Stimulated activated CD4-positive, alpha-beta T cell treated with anti-CD3 and anti-CD28 coated beads, Interleukin-4, amount 100 ng/mL, for 1 hour (primary cell): ENCODE data around the gene MXD3.

Experiments
- DNase-seq: peaks from one replicate; pipeline ENCODE4 v3.0.0-alpha.2; 2020

MXD3 gene

DNA sequence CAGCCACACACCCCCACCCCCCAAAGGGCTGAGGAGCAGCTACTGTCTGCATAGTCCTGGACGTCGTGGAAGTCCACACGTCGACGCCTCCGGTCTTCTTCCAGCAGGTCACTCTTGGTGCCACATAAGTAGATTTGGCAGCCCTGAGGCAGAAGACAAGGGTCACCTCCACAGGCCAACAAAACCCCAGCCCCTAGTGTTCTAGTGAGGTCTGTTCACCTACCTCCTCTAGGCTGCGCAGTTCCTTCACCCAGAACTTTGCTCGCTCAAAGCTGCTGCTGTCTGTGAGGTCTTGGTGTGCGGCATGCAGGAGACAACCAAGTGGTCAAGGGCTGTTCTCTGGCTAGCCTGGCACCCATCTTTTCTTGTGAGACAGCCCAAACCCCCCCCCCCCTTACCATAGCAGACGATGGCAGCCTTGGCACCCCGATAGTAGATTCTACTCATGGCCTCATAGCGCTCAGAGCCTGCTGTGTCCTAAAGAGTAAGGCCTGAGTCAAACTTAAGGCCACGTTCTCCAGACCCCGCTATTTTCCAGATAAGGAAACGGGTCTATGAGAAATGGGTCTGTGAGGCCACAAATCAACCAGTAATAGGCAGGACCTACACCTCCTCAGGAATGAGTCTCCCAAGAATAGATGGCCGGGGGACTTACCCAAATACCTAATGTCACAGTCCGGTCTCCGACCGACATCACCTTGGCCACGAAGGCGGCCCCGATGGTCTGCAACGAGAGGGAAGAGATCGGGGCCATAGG, 9.2 kb downstream of the MXD3 start:
- DNase-seq: no peak

DNA sequence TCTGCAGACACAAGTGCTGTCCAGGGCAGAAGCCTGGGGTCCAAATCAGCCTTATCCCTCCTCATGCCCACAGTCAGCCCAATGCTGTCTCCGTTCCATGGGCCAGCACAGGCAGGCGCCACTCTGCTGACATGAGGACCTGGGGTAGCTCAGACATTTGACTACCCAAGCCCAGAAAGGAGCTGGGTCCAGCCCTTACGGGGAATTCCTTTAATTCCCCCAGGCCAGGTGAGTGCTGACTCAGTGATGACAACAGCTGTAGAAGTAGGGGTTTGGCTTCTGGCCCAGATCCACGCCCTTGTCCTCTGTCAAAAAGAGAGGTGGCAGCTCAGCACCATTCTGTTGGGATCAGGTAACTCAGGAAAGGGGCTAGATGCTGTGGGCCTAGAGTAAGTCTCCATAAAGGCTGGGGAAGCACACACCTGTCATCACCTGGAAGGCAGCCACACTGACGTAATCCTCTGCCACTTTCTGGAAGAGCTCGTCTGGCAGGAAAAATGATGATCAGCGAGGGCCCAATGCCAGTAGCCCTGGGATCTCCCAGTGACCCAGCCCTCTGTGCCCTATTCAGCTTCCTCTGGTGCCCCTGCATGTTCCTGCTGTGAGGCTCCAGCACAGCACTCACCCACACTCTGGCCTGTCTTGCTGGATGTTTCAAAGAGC, 10.1 kb downstream of the MXD3 start:
- no peak for DNase-seq

DNA sequence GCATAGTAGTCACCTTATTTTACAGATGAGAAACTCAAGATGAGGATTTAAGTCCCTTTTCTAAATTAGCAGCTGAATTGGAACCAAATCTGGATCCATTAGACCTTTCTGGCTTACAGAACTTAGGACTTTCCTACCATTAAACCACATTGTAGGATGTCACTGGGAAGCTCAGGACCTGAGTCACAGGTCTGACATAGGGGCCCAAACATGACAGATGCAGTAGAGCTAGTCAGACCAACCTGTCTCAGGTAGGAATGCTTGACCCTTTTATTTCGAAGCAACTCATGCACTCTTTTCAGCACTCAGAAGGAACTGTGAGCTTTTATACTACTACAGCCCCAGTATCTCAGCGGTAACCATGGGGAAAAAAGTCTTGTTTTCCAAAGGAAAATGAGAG, 10.7 kb downstream of the MXD3 start:
- DNase-seq: no peak

DNA sequence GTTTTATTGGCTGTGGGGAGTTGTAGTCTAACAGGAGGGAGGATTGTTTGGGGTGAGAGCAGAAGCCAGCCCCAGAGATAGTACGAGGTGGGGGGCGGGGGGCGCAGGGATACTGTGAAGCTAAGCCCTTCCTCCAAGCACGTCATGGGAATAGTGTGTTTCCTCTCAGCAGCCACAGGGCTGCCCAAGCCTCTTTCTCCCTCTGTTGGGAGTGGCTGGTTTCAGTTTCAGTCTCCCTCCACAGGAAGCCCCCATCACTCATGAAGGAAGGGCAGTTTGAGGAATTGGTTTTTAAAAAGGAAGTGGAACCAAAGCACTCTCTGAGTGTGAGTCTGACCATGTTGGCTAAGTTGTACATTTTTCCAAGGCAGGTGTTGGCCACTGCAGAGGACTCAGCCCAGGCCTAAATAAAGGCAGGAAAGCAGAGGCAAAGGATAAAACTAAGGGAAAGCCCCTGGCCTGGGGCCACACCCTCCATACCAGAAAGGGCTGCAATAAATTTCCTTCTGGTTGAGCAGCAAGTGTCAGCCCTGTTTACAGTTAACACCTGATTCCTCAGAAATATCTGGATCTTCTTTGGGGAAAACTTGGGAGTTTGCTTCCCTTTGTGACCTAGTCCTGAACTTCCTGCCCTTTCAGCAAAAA, 11.3 kb downstream of the MXD3 start:
- no peak for DNase-seq

DNA sequence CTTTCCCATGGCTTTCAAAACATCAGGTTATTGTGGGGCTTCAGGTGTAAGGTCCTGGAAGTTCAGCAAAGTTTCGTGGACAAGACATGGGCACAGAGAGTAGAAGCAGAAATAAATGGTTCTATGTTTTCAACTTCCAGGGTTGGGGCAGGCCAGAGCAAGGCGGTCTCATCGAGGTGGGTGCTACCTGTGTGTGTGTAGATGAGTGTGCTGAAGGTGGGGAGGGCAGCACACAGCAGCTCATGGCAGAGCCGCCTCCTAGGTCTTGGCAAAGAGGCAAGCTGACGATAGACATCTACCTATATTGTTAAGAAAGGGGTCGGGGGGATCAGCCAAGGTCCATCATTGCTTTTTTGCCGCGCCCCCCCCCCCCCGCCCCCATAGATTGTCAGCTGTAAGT, 12.0 kb downstream of the MXD3 start:
- no peak for DNase-seq

DNA sequence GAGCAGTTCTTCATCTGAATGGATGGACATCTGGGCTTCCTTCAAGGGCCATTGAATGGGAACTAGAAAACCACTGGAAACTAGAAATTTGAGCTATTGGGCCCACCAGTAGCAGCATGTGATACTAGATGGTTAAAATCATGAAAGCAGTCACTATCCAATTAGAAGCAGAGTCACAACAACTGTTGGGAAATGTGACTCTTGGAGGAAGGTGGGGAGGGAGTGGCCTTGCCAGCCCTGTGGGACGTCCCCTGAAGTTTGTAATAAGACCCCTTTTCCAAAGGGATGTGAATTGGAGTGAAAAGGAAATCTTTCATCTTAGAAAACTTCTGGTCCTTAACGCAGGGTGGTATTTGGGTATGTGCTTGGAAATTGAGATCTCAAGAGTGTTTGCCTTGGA, 13.8 kb downstream of the MXD3 start:
- no peak for DNase-seq

DNA sequence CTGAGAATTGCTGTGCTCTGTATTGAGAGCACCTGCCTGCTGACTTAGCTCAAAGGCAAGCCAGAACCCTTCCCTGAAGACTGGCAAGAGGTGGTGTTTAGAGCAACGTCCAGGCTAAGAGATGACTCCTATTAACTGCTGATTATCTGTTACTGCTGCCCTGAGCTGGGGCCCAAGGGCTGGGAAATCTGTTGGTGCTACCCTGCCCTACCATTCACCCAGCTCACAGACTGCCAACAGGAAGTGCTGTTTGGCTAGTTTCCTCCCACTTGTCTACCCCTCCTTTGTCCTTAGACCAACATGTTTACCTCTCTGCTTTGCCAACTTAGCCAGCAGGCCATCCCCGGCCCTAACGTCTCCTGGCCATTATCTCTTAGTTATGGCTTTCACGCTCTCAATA, 15.1 kb downstream of the MXD3 start:
- no peak for DNase-seq

DNA sequence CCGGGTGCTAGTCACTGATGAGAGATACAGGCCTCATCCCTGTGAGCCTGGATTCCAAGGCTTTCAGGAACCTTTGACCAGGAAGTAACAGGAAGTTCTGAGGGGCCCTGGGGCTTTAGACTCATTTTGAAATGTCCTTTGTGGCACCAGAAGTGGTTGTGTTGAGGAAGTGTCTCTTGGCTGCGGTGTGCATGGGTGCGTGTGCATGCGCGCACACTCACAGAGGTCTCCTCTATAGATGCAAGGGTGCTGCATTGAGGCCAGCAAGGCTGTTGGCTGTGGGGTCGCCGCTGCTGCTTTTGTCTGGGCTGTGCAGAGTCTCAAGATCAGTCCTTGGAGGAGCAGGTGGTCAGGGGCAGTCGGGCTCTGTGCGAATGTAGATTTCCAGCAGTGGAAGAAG, 15.8 kb downstream of the MXD3 start:
- DNase-seq: no peak

DNA sequence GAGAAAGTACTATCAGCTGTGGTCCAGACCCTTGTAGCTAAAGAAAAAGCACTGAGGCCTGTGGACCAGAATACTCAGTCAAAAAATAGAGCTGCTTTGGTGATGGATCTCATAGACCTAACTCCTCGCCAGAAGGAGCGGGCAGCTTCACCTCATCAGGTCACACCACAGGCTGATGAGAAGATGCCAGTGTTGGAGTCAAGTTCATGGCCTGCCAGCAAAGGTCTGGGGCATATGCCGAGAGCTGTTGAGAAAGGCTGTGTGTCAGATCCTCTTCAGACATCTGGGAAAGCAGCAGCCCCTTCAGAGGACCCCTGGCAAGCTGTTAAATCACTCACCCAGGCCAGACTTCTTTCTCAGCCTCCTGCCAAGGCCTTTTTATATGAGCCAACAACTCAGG, 17.1 kb downstream of the MXD3 start:
- DNase-seq: no peak

DNA sequence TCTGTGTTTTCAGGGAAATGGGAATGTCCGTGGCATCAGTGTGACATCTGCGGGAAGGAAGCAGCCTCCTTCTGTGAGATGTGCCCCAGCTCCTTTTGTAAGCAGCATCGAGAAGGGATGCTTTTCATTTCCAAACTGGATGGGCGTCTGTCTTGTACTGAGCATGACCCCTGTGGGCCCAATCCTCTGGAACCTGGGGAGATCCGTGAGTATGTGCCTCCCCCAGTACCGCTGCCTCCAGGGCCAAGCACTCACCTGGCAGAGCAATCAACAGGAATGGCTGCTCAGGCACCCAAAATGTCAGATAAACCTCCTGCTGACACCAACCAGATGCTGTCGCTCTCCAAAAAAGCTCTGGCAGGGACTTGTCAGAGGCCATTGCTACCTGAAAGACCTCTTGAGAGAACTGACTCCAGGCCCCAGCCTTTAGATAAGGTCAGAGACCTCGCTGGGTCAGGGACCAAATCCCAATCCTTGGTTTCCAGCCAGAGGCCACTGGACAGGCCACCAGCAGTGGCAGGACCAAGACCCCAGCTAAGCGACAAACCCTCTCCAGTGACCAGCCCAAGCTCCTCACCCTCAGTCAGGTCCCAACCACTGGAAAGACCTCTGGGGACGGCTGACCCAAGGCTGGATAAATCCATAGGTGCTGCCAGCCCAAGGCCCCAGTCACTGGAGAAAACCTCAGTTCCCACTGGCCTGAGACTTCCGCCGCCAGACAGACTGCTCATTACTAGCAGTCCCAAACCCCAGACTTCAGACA, 17.7 kb downstream of the MXD3 start:
- DNase-seq: no peak

DNA sequence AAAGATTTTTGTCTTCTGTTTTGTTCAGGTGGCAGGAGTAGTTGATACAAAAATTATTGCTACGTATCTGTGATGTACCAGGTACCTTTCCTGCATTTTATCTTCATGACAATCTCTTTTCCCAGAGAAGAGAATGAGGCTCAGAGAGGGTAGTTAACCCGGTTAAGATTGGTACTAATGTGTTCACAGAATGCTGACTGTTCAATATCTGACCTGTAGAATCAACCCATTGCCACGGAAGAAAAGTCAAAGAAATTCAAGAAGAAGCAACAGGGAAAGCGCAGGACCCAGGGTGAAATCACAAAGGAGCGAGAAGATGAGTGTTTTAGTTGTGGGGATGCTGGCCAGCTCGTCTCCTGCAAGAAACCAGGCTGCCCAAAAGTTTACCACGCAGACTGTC, 20.0 kb downstream of the MXD3 start:
- DNase-seq: no peak

DNA sequence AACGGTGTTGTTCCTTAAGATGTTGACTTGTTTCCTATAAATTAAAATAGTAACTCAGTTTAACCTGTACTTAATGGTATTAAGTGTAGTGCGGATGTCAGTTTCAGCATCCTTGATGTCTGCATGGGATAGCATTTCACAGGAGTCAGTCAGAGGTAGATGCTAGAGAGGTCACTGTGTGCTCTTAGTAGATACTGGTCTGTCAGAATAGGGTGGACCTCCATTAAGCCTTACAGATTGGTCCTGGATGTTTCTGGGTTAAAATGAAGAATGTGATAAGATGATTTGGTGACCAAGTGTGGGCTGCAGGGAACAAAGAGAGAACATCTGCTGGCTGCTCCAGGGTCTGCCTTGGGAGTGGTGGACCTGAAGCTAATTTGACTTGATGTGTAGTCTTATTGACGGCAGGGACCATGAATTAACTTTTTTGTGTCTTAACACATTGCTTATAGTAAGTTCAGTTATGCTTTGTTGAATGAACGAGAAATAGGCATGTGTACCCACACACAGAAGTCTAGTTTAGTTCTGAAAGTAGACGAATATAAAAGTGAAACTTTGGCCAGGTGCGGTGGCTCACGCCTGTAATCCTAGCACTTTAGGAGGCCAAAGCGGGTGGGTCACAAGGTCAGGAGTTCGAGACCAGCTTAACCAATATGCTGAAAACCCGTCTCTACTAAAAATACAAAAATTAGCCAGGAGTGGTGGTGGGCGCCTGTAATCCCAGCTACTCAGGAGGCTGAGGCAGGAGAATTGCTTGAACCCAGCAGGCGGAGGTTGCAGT, 20.7 kb downstream of the MXD3 start:
- DNase-seq: no peak

DNA sequence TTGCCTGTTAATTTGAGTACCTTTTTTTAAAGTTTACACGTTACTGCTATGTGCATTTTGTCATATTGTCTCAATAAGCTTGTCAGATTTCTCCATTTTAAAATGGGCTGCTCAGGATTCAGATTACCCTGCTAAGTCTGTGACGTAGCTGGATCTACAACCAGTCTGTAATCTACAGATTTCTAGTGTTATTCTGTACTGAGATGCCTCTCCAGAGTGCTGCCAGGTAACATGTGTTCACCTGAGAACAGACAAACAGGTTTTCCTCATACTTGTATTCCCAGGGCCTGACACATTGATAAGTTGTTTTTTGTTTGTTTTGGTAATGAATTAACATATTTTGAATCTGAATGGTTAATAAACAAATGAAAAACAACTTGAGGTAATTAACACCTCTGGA, 23.5 kb downstream of the MXD3 start:
- no peak for DNase-seq

DNA sequence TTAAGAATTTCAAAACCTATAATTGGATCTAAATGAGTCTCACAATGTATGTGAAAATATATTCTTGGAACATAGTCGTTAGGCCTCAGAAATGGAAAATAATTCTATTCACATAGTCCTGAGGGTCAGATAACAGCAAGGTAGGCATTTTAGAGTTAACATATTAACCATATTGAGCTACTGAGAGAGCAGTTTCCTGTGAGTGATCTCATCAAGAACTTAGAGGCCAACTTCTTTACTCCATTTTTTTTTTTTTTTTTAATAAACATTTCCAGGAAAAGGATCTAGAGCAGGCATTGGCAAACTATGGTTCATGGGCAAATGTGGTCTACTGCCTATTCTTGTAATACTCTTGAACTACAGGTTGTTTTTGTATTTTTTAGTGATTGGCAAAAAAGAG, 34.8 kb downstream of the MXD3 start:
- DNase-seq: no peak

DNA sequence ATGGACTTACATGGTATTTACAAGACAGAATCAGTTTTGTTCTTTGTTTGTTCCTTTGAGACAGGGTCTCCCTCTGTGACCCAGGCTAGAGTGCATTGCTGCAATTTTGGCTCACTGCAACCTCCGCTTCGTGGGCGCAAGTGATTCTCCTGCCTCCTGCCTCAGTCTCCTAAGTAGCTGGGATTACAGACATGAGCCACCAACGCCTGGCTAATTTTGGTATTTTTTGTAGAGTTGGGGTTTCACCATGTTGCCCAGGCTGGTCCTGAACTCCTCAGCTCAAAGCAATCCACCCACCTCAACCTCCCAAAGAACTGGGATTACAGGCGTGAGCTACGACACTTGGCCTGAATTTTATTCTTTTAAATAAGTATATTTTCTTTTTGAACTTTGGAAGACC, 35.8 kb downstream of the MXD3 start:
- no peak for DNase-seq

DNA sequence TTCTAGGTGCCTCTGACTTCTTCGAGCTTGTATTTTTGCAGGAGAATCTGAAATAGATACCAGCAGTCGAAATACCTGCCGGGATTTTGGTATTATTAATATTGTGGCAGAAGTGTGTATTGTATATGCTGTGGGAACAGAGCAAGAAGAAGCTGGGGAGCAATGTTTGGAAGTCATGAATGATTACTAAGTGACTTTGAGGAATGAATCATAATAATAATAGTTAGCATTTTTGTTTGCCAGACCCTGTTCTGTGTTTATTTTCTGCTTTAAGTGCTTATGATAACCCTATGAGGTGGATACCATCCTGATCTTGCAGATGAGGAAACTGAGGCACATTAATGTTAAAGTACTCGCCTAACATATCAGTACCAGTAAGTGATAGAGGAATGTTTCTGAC, 40.6 kb downstream of the MXD3 start:
- no peak for DNase-seq

DNA sequence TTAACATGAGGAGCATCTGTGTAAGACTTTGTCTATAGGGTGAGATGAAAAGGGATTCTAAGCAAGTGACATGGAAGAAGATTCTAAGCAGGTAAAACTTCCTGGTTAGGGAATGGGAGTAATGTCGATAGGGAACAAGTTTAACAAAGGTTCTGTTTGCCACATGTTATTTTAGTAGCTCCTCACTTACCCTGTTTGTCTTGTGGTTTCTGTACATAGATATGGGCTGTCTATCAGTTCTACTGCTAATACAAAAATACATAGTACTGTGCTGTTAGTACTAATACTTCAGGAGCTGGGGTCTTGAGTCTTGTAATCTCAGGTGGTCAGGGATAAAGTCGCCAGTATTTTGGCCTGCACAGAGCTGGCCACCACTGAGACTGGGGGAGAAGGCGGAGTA, 41.0 kb downstream of the MXD3 start:
- DNase-seq: no peak

DNA sequence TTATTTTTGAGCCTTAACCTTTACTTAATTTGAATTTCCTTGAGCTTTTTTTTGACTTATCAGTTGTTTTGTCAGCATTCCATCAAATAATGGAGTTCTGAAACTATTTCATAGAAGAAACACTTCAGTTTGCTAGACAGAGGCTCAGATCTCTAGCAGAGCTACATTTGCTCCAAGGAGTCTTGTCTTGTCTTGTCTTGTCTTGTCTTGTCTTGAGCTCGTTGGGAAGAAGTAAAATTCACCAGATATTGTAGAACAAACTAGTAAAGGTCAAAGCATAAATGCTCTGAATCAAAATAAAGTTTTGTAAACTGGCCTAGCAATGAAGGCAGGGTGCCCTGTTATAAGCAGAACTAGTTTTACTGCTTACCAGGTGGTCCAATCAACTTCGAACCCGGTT, 41.7 kb downstream of the MXD3 start:
- DNase-seq: no peak

DNA sequence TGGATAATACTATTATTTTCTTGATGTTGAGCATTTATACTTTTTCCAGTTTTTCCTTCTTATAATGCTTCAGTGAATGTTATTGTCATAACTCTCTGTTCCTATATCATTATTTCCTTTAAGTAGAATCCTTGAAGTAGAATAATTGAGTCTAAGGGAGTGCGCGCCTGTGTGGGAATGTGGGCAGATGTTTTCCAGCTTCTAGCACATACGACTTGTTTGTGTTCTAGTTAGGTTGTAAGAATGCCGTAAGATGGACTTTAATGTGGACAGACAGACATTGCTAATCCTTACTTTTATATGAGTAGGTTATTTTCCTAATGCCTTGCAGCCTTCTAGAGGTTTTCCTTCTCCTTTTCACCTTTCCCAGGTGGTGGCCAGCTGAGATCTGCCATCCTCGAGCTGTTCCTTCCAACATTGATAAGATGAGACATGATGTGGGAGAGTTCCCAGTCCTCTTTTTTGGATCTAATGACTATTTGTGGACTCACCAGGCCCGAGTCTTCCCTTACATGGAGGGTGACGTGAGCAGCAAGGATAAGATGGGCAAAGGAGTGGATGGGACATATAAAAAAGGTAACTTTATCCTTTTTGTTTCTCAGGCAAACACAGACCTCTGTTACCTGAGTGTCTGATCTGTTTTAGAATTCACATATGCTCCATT, 42.3 kb downstream of the MXD3 start:
- no peak for DNase-seq

DNA sequence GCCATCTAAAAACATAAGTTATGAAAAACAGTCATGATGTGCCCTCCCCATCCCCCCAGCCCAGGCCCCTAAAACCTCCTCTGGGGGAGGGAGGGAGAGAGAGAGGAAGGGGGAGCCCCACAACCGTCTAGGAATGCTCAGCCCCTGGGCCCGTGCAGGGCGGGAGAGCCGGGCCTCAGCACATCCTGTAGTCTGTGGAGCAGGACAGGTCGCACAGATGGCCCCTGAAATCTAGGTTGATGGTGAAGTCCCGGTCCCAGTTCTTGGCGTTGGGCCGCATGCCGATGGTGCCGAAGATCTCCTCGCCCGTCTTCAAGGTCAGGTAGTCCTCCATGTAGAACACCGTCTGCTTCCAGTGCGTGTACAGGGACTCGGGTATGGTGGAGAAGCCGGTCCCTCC, 46.3 kb downstream of the MXD3 start:
- no peak for DNase-seq

DNA sequence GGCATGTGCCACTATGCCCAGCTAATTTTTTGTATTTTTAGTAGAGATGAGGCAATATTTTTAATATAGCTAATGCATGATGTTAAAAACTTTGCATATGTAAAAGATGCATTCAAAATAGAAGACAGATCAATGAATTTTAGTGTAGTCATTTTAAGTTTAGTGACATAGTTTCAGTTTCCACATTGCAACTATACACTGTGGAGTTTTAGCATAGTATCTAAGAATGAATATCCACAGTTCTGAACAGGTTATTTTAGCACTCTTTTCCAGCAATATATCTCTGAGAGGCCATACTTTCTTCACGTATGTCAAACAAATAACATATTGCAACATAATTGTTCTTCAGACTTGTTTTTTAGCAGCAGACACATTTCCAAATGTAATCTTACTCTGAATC, 47.5 kb downstream of the MXD3 start:
- DNase-seq: no peak

DNA sequence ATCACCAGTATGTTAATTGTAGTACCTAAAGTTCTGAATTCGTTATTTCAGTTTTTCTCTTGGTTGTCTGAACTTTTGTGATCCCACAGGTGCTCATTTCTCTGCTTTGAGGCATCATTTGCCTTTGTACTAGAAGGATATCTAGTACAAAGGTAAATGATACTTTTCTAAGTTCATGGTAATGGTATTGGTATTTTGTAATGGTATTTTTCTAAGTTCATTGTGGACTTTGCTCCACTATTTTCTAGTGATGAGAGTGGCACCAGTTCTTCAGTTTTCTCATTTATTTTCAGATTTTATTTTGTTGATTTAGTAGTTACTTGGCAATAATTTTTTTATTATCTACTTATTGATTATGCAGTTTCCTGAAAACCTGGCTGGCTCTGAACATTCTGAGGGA, 50.2 kb downstream of the MXD3 start:
- no peak for DNase-seq
